ENCODE measurements around the gene CAV2.

DNA sequence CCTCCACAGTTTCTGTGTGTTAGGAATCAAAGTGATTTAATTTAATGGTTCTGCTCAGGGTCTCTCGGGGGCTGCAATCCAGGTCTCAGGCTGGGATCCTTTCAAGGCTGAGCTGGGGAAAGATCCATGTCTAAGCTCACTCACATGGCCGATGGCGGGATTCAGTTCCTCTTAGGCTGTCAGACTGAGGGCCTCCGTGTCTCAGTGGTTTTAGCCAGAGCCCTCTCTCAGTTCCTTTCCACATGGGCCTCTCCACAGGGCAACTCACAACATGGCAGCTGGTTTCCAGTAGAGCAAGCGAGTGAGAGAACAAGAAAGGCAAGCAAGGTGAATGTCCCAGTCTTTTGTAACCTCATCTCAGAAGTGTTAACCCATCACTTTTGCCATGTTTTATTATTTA is 52.2 kb downstream of the CAV2 start:
- TF ChIP-seq EZH2 (IDR thresholded peaks at IDR 0.05; ENCODE audit: borderline replicate concordance, low read depth, low read length, poor library complexity, severe bottlenecking) (no peak), CTCF (conservative IDR thresholded peaks at IDR 0.05; ENCODE audit: low read depth, low read length) (no peak)
